ENCODE measurements around the gene MRFAP1L1. TPM values are rescaled to one million over a fixed set of nuclear protein-coding genes. Genes with fewer than 3 reads are reported as not detected.

Gene MRFAP1L1
- total RNA-seq, 1 experiment from 2014 or later = 41.6 TPM

DNA sequence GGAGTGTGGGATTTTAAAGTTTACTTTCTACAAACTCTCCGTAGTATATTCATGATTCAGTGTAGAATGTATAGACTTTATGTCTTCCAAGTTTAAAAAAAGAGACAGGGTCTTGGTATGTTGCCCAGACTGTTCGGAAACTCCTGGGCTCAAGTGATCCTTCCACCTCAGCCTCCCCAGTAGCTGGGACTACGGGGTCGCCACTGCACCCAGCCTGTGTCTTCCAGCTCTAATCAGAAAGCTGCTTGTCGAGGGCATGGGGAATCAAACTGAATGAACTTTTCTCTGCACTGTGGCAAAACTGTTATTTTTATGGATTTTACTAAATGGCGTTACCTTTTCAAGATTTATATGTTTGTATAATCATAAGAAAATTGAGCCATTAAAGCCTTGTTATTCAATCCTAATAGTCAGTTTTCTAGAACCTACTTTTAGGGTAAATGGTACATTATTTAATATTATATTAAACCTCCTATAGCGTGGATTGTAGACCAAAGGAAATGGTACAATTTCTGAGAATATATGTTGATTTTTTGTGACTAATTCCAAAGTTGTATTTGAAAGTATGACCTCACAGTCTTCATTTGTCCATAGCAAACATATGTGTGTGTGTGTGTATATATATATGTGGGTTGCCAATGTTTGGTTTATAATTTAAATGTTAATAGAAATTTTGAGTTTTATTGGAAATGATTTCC lies 7.4 kb upstream of the MRFAP1L1 start:
- no peak for DNase-seq (ENCODE audit: low spot score)

- DNase-seq (ENCODE audit: low spot score) = peak; percentile 90
Measured at GRCh38 chr4:6716018-6716911, 6.6 kb upstream of the MRFAP1L1 start, which contains the start of gene BLOC1S4. Gene BLOC1S4 (plus strand): TSS chr4:6716174. CDS start chr4:6716210, 36 bp downstream.

DNA sequence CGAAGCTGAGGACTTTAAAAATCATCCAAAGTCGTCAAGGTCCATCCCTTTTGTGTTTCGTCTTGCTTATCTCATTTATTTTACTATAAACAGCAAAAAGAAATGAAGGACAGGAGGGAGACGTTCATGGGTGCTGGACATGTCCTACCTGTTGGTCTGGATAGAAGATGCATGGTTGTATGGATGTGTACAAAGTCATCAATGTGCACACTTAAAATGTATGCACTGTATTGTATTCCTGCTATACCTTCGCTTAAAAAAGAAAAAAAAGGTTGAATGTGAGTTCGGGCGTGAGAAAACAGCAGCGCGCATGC lies 6.0 kb upstream of the MRFAP1L1 start:
- DNase-seq (ENCODE audit: low spot score) = no peak

- DNase-seq (ENCODE audit: low spot score) = no peak
Measured at GRCh38 chr4:6714954-6715353, 5.3 kb upstream of the MRFAP1L1 start.

DNA sequence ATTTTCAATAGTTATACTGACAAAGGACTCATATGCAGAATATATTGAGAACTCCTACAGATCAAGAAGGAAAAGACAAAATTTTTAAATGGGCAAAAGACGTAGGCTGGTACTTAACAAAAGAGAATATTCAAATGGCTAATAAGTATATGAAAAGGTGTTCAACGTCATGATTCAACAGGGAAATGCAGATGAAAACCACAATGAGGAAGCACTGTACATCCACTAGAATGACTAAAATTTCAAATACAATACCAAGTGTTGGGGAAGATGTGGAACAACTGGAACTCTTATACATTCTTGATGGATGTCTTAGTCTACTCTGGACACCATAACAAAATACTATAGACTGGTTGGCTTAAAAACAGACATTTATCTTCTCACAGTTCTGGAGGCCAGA lies 1.3 kb upstream of the MRFAP1L1 start:
- DNase-seq (ENCODE audit: low spot score) = no peak

- no peak for DNase-seq (ENCODE audit: low spot score)
Measured at GRCh38 chr4:6710282-6710681, 617 bp upstream of the MRFAP1L1 start.

DNA sequence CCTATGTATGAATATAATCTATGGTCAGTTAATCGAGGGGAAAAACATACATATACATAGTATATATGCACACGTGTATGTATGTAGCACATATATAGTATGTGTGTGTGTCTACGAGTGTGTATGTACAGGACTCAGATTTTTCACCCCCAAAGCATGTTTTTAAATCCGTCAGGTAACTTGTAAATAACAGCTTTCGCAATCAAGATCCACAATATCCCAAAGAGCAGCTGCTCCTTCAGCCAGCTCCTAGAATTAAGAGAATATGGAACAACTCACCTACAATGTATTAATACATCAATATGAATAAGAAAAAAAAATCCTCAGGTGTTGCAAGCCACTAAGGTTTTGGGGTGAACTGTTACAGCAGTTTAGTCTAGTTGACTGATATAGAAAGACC lies 3.5 kb downstream of the MRFAP1L1 start:
- DNase-seq (ENCODE audit: low spot score) = no peak

GRCh38 chr4:6705646-6706045 lies 4.0 kb downstream of the MRFAP1L1 start:
- DNase-seq (ENCODE audit: low spot score) = no peak

DNA sequence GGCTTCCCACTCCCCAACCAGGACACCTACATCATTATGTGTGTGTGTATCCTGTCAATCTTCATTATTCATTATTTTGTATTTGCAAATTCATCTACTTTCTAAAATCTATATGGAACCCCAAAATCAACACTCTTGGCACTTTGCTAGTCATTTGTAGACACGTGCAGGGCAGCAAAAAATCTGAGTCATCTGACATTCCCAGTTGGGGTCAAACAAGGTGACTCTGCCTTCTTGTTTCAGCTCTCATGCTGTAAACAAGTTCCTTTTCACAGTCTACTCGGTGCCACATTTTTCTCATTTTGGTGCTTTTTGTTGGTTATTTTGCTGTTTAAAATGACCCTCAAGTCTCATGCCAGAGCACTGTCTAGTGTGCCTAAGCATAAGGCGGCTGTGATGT lies 5.9 kb downstream of the MRFAP1L1 start:
- no peak for DNase-seq (ENCODE audit: low spot score)

GRCh38 chr4:6702761-6703160 lies 6.9 kb downstream of the MRFAP1L1 start:
- DNase-seq (ENCODE audit: low spot score) = no peak

- peak; percentile 64 for DNase-seq (ENCODE audit: low spot score)
Measured at GRCh38 chr4:6701371-6701770, 8.3 kb downstream of the MRFAP1L1 start.

- no peak for DNase-seq (ENCODE audit: low spot score)
Measured at GRCh38 chr4:6699903-6700302, 9.8 kb downstream of the MRFAP1L1 start.

- no peak for DNase-seq (ENCODE audit: low spot score)
Measured at GRCh38 chr4:6699388-6699787, 10.3 kb downstream of the MRFAP1L1 start.

GRCh38 chr4:6697131-6697530 lies 12.5 kb downstream of the MRFAP1L1 start:
- DNase-seq (ENCODE audit: low spot score) = no peak

- no peak for DNase-seq (ENCODE audit: low spot score)
Measured at GRCh38 chr4:6696611-6697010, 13.1 kb downstream of the MRFAP1L1 start.

GRCh38 chr4:6695660-6696610 lies 13.7 kb downstream of the MRFAP1L1 start:
- peak; percentile 83 for DNase-seq (ENCODE audit: low spot score)

- DNase-seq (ENCODE audit: low spot score) = peak; percentile 52
Measured at GRCh38 chr4:6694177-6694901, 15.3 kb downstream of the MRFAP1L1 start.

- DNase-seq (ENCODE audit: low spot score) = peak; percentile 97
Measured at GRCh38 chr4:6693231-6694176, 16.2 kb downstream of the MRFAP1L1 start, which contains the start of gene S100P. Gene S100P (plus strand): TSS chr4:6693878. CDS start chr4:6693933, 55 bp downstream.

GRCh38 chr4:6692806-6693205 lies 16.9 kb downstream of the MRFAP1L1 start:
- DNase-seq (ENCODE audit: low spot score) = peak; percentile 68

- DNase-seq (ENCODE audit: low spot score) = peak; percentile 27
Measured at GRCh38 chr4:6692379-6692778, 17.3 kb downstream of the MRFAP1L1 start.
